WERI-Rb-1 (cell line): Measurements from ENCODE around the gene PSTPIP2.

Experiments
- DNase-seq: peaks from one replicate; pipeline ENCODE4 v3.0.0-alpha.2; 2020
- H3K27ac ChIP-seq: fragments of 250-450 bp; sonication (Bioruptor Pico); 2 replicates; pipeline ENCODE4 v1.5.1; 2020; ENCODE audit warnings: mild to moderate bottlenecking, moderate library complexity
- H3K27me3 ChIP-seq: fragments of 250-450 bp; sonication (Bioruptor Pico); 2 replicates; pipeline ENCODE4 v1.5.1; 2021; ENCODE audit warnings: mild to moderate bottlenecking, low read depth, moderate library complexity; ENCODE audit not compliant: insufficient read depth, severe bottlenecking
- H3K36me3 ChIP-seq: fragments of 250-450 bp; sonication (Bioruptor Pico); 2 replicates; pipeline ENCODE4 v1.5.1; 2020; ENCODE audit warnings: mild to moderate bottlenecking, moderate library complexity
- H3K4me3 ChIP-seq: 2 replicates; pipeline ENCODE4 v1.5.1; 2011; ENCODE audit warnings: low read depth, mild to moderate bottlenecking, control low read depth, low read length
- H3K9me3 ChIP-seq: fragments of 250-450 bp; sonication (Bioruptor Pico); 2 replicates; pipeline ENCODE4 v1.5.1; 2021; ENCODE audit warnings: mild to moderate bottlenecking, moderate library complexity; ENCODE audit not compliant: severe bottlenecking
- CTCF ChIP-seq: IDR thresholded peaks from 2 replicates; pipeline ENCODE4 v1.5.1; 2011; ENCODE audit warnings: low read depth, mild to moderate bottlenecking, control low read depth, inconsistent platforms, low read length

The PSTPIP2 gene

GRCh38 chr18:46028536-46028891, 43.5 kb downstream of the PSTPIP2 start:
- H3K9me3 ChIP-seq: no peaks in the 10 kb centered on the region
- no peak for TF ChIP-seq CTCF
- peak overlapping the region; percentile 45 for H3K4me3 ChIP-seq
- H3K27me3 ChIP-seq: no peaks in the 10 kb centered on the region
- H3K27ac ChIP-seq: no peak overlapping the region
- no peak for DNase-seq
- no peaks in the 10 kb centered on the region for H3K36me3 ChIP-seq

- no peak for TF ChIP-seq CTCF
- DNase-seq: no peak
- H3K4me3 ChIP-seq: no peak overlapping the region
- no peak overlapping the region for H3K27ac ChIP-seq
- peaks cover 4% of the 10 kb centered on the region for H3K9me3 ChIP-seq
- H3K36me3 ChIP-seq: no peaks in the 10 kb centered on the region
- no peaks in the 10 kb centered on the region for H3K27me3 ChIP-seq
These were observed 52.1 kb downstream of the PSTPIP2 start for GRCh38 chr18:46019936-46020335.

- H3K27ac ChIP-seq: no peak overlapping the region
- no peak for TF ChIP-seq CTCF
- H3K4me3 ChIP-seq: no peak overlapping the region
- H3K36me3 ChIP-seq: no peaks in the 10 kb centered on the region
- peaks cover 4% of the 10 kb centered on the region for H3K9me3 ChIP-seq
- no peak for DNase-seq
- no peaks in the 10 kb centered on the region for H3K27me3 ChIP-seq
These were observed 58.4 kb downstream of the PSTPIP2 start for GRCh38 chr18:46013484-46014189.

GRCh38 chr18:46010676-46011075, 61.4 kb downstream of the PSTPIP2 start:
- no peak overlapping the region for H3K27ac ChIP-seq
- no peaks in the 10 kb centered on the region for H3K27me3 ChIP-seq
- no peak overlapping the region for H3K4me3 ChIP-seq
- no peak for DNase-seq
- no peak for TF ChIP-seq CTCF
- no peaks in the 10 kb centered on the region for H3K9me3 ChIP-seq
- H3K36me3 ChIP-seq: no peaks in the 10 kb centered on the region

- no peak overlapping the region for H3K27ac ChIP-seq
- DNase-seq: no peak
- no peaks in the 10 kb centered on the region for H3K27me3 ChIP-seq
- TF ChIP-seq CTCF: no peak
- no peaks in the 10 kb centered on the region for H3K36me3 ChIP-seq
- H3K9me3 ChIP-seq: no peaks in the 10 kb centered on the region
- H3K4me3 ChIP-seq: no peak overlapping the region
These were observed 62.0 kb downstream of the PSTPIP2 start for GRCh38 chr18:46010050-46010449.

GRCh38 chr18:46009125-46009840, 62.8 kb downstream of the PSTPIP2 start:
- H3K9me3 ChIP-seq: no peaks in the 10 kb centered on the region
- no peaks in the 10 kb centered on the region for H3K27me3 ChIP-seq
- no peaks in the 10 kb centered on the region for H3K36me3 ChIP-seq
- TF ChIP-seq CTCF: no peak
- H3K27ac ChIP-seq: no peak overlapping the region
- no peak overlapping the region for H3K4me3 ChIP-seq
- no peak for DNase-seq
